Body of pancreas (tissue), 4 donors: ENCODE data around the gene KDM5D.

Experiments used
- POLR2A ChIP-seq, 3 donors: fragments of 450-650 bp; IDR thresholded peaks; one replicate each; pipeline ENCODE4 v1.6.1; 2016; ENCODE audit warnings: antibody characterized with exemption in 3 of 3, mild to moderate bottlenecking in 2 of 3
- TF ChIP-seq, protein P1 (sequence below), 7 experiments: fragments of 450-650 bp in 4 of 7; fragments of 200-600 bp in 3 of 7; sonication (generic) in 3 of 7; IDR thresholded peaks; one replicate each; pipeline ENCODE4 v1.5.1; 2016 to 2019; ENCODE audit warnings: antibody characterized with exemption in 7 of 7

DNA sequence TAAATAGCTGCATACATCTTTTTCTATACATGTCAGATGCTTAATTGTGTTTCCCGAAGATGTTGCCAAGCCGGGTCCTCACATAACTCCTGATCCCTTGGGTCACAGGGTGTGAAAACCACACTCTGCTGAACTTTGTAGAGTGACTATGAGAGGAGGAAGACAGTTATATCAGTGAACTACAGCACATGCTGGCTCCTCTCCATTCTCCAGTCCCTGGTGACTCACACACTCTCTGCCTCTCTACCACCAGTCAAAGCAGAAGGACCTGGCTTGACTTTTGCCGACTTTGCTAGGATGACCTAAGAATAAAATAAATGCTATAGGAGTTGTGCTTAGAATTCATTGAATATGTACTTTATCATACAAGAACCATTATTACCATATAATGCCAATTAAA, 23.8 kb upstream of the KDM5D start:
- TF ChIP-seq, protein P1, sequence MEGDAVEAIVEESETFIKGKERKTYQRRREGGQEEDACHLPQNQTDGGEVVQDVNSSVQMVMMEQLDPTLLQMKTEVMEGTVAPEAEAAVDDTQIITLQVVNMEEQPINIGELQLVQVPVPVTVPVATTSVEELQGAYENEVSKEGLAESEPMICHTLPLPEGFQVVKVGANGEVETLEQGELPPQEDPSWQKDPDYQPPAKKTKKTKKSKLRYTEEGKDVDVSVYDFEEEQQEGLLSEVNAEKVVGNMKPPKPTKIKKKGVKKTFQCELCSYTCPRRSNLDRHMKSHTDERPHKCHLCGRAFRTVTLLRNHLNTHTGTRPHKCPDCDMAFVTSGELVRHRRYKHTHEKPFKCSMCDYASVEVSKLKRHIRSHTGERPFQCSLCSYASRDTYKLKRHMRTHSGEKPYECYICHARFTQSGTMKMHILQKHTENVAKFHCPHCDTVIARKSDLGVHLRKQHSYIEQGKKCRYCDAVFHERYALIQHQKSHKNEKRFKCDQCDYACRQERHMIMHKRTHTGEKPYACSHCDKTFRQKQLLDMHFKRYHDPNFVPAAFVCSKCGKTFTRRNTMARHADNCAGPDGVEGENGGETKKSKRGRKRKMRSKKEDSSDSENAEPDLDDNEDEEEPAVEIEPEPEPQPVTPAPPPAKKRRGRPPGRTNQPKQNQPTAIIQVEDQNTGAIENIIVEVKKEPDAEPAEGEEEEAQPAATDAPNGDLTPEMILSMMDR (IDR thresholded peaks at IDR 0.05): no peak
- no peak for TF ChIP-seq POLR2A (IDR thresholded peaks at IDR 0.05)
